GM12878 (cell line): ENCODE data around the gene CDKL5.

Experiments
- EZH2 ChIP-seq: IDR thresholded peaks from 2 replicates; pipeline ENCODE4 v1.6.1; 2012; ENCODE audit warnings: low read depth, mild to moderate bottlenecking, control low read depth, inconsistent platforms, low read length, borderline replicate concordance; ENCODE audit not compliant: control insufficient read depth
- FOXK2 ChIP-seq: fragments of 450-650 bp; IDR thresholded peaks from 2 replicates; pipeline ENCODE4 v1.6.1; 2017; ENCODE audit warnings: mild to moderate bottlenecking, moderate library complexity
- HDAC2 ChIP-seq: fragments of 200-600 bp; sonication (generic); IDR thresholded peaks from 2 replicates; pipeline ENCODE4 v1.6.1; 2017
- HDGF ChIP-seq: fragments of 450-650 bp; IDR thresholded peaks from 2 replicates; pipeline ENCODE4 v1.6.1; 2016; ENCODE audit warnings: antibody characterized with exemption
- POLR2A ChIP-seq: IDR thresholded peaks from 2 replicates; pipeline ENCODE4 v1.6.1; 2011; ENCODE audit warnings: low read depth, mild to moderate bottlenecking, low read length
- SIN3A ChIP-seq: IDR thresholded peaks from 2 replicates; pipeline ENCODE4 v1.6.1; 2012; ENCODE audit warnings: low read depth, low read length, improper control_type of control experiment
- SREBF2 ChIP-seq: IDR thresholded peaks from 2 replicates; pipeline ENCODE4 v1.6.1; 2012; ENCODE audit warnings: mild to moderate bottlenecking, low read length
- TF ChIP-seq, protein P1 (sequence below): IDR thresholded peaks from 2 replicates; pipeline ENCODE4 v1.6.1; 2012; ENCODE audit warnings: mild to moderate bottlenecking, low read depth, low read length
- TF ChIP-seq, protein P2 (sequence below): IDR thresholded peaks from 2 replicates; pipeline ENCODE4 v1.6.1; 2012; ENCODE audit warnings: low read depth, low read length, improper control_type of control experiment
- TF ChIP-seq, protein P3 (sequence below), 3 experiments: IDR thresholded peaks in 2 of 3; conservative IDR thresholded peaks in 1 of 3; 2 replicates each; pipeline ENCODE4 v1.5.1; 2011; ENCODE audit warnings: low read depth in 3 of 3, low read length in 3 of 3, mild to moderate bottlenecking in 3 of 3, control low read depth in 2 of 3, moderate library complexity in 2 of 3, inconsistent platforms in 1 of 3, mixed read lengths in 1 of 3; ENCODE audit not compliant: control insufficient read depth in 2 of 3, insufficient read depth in 1 of 3; ENCODE audit errors: extremely low read depth in 1 of 3

DNA sequence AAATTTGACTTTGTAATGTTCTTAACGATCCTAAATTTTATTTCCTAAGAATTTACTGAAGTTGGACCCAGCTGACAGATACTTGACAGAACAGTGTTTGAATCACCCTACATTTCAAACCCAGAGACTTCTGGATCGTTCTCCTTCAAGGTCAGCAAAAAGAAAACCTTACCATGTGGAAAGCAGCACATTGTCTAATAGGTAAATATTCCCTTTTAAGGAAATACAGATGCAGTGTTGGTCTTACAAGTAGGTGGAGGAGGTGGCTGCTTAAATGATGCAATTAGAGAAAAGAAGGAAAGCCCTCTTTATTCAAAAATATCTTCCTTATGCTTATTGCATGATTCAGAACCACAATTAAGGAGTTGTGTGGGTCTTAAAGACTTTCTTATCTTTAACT, 173.0 kb downstream of the CDKL5 start:
- TF ChIP-seq SIN3A (no peak), SREBF2 (no peak), EZH2 (no peak), HDAC2 (no peak), FOXK2 (no peak), POLR2A (no peak), HDGF (no peak)
- TF ChIP-seq, protein P1, sequence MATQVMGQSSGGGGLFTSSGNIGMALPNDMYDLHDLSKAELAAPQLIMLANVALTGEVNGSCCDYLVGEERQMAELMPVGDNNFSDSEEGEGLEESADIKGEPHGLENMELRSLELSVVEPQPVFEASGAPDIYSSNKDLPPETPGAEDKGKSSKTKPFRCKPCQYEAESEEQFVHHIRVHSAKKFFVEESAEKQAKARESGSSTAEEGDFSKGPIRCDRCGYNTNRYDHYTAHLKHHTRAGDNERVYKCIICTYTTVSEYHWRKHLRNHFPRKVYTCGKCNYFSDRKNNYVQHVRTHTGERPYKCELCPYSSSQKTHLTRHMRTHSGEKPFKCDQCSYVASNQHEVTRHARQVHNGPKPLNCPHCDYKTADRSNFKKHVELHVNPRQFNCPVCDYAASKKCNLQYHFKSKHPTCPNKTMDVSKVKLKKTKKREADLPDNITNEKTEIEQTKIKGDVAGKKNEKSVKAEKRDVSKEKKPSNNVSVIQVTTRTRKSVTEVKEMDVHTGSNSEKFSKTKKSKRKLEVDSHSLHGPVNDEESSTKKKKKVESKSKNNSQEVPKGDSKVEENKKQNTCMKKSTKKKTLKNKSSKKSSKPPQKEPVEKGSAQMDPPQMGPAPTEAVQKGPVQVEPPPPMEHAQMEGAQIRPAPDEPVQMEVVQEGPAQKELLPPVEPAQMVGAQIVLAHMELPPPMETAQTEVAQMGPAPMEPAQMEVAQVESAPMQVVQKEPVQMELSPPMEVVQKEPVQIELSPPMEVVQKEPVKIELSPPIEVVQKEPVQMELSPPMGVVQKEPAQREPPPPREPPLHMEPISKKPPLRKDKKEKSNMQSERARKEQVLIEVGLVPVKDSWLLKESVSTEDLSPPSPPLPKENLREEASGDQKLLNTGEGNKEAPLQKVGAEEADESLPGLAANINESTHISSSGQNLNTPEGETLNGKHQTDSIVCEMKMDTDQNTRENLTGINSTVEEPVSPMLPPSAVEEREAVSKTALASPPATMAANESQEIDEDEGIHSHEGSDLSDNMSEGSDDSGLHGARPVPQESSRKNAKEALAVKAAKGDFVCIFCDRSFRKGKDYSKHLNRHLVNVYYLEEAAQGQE, result no peak
- TF ChIP-seq, protein P2, sequence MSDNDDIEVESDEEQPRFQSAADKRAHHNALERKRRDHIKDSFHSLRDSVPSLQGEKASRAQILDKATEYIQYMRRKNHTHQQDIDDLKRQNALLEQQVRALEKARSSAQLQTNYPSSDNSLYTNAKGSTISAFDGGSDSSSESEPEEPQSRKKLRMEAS, result no peak
- TF ChIP-seq, protein P3, sequence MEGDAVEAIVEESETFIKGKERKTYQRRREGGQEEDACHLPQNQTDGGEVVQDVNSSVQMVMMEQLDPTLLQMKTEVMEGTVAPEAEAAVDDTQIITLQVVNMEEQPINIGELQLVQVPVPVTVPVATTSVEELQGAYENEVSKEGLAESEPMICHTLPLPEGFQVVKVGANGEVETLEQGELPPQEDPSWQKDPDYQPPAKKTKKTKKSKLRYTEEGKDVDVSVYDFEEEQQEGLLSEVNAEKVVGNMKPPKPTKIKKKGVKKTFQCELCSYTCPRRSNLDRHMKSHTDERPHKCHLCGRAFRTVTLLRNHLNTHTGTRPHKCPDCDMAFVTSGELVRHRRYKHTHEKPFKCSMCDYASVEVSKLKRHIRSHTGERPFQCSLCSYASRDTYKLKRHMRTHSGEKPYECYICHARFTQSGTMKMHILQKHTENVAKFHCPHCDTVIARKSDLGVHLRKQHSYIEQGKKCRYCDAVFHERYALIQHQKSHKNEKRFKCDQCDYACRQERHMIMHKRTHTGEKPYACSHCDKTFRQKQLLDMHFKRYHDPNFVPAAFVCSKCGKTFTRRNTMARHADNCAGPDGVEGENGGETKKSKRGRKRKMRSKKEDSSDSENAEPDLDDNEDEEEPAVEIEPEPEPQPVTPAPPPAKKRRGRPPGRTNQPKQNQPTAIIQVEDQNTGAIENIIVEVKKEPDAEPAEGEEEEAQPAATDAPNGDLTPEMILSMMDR (IDR thresholded peaks at IDR 0.05 in 2 of 3, conservative IDR thresholded peaks at IDR 0.05 in 1 of 3; ENCODE audit: control insufficient read depth in 2 of 3, extremely low read depth in 1 of 3, insufficient read depth in 1 of 3, low read depth in 3 of 3, low read length in 3 of 3), result no peak
